HL-60 (cell line): ENCODE measurements around the gene CHRDL2.

Experiments used
- DNase-seq, 2 experiments: peaks; one replicate each; pipeline ENCODE4 v3.0.0-alpha.2; 2010 to 2020; ENCODE audit warnings: low read depth in 1 of 2, low spot score in 1 of 2
- H3K27ac ChIP-seq: fragments of 250-450 bp; sonication (Bioruptor Pico); replicated peaks from 2 replicates; pipeline ENCODE4 v1.5.1; 2020; ENCODE audit warnings: mild to moderate bottlenecking, moderate library complexity
- H3K27me3 ChIP-seq: fragments of 250-450 bp; sonication (Bioruptor Pico); 2 replicates; pipeline ENCODE4 v1.5.1; 2021; ENCODE audit warnings: mild to moderate bottlenecking, moderate library complexity; ENCODE audit not compliant: insufficient read depth, poor library complexity, severe bottlenecking
- H3K4me3 ChIP-seq: replicated peaks from 2 replicates; pipeline ENCODE4 v1.5.1; 2011; ENCODE audit warnings: mild to moderate bottlenecking, control low read depth, low read length; ENCODE audit not compliant: insufficient read depth
- GABPA ChIP-seq: IDR thresholded peaks from 2 replicates; pipeline ENCODE4 v1.6.1; 2012; ENCODE audit warnings: low read depth
- POLR2AphosphoS5 ChIP-seq: IDR thresholded peaks from 2 replicates; pipeline ENCODE4 v1.6.1; 2012; ENCODE audit warnings: low read depth
- SPI1 ChIP-seq: IDR thresholded peaks from 2 replicates; pipeline ENCODE4 v1.6.1; 2012; ENCODE audit warnings: low read depth, mild to moderate bottlenecking, borderline replicate concordance
- TF ChIP-seq, protein P1 (sequence below): IDR thresholded peaks from one replicate; pipeline ENCODE4 v1.5.1; 2011; ENCODE audit warnings: low read length, control low read depth, inconsistent platforms; ENCODE audit not compliant: insufficient read depth
- TF ChIP-seq, protein P2 (sequence below): IDR thresholded peaks from 2 replicates; pipeline ENCODE4 v1.6.1; 2012; ENCODE audit warnings: low read depth; ENCODE audit not compliant: insufficient replicate concordance

The CHRDL2 gene

DNA sequence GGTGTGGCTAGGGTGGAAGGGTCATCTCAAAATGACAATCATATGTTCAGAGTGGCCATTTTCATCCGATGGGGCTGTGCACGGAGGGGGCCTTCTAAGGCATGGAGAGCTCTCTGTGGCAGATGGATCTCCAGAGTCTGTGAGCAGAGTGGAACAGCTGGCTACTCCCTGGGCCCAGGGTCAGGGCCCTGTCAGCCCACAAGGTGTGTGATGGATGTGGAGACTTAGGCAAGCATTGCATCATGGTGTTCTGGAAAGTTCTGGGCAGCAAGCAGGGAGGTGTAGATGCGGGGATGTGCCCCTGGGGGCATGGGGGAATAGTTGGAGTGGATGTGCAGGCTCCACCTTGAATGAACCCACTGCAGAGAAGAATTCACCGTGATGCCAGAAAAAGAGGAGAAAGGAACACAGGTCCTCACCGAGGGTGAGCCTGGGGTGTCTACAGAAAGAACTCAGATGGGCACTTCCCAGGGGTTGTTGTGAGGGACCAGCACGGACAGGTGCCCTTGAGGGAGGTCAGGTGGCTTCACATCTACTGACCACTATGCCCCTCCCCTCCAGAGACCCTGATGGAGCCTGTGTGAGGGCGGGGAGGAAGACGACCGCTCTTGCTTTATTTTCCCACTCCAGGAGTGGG lies 51.1 kb downstream of the CHRDL2 start:
- no peak overlapping the region for H3K4me3 ChIP-seq
- peaks cover 10% of the 10 kb centered on the region for H3K27me3 ChIP-seq
- H3K27ac ChIP-seq: no peak overlapping the region
- no peak for DNase-seq
- TF ChIP-seq, protein P1, sequence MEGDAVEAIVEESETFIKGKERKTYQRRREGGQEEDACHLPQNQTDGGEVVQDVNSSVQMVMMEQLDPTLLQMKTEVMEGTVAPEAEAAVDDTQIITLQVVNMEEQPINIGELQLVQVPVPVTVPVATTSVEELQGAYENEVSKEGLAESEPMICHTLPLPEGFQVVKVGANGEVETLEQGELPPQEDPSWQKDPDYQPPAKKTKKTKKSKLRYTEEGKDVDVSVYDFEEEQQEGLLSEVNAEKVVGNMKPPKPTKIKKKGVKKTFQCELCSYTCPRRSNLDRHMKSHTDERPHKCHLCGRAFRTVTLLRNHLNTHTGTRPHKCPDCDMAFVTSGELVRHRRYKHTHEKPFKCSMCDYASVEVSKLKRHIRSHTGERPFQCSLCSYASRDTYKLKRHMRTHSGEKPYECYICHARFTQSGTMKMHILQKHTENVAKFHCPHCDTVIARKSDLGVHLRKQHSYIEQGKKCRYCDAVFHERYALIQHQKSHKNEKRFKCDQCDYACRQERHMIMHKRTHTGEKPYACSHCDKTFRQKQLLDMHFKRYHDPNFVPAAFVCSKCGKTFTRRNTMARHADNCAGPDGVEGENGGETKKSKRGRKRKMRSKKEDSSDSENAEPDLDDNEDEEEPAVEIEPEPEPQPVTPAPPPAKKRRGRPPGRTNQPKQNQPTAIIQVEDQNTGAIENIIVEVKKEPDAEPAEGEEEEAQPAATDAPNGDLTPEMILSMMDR: no peak
- TF ChIP-seq GABPA: no peak

DNA sequence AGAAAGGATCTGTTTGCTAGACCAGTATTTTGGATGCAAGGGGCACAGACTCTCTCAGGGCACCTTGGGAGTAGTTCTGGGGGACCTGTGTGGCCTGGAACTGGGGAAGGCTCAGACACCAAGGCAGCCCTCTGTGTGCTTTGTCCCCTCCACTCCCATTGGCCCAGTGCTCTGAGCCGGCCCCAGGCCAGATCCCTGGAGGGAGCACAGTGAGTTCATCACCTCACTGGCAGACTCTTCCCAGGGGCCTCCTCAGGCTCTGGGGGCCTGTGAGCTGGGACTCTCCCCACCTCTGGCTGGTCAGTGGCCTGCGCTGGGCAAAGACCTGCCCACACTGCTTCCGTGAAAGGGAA lies 51.7 kb downstream of the CHRDL2 start:
- no peak for DNase-seq

DNA sequence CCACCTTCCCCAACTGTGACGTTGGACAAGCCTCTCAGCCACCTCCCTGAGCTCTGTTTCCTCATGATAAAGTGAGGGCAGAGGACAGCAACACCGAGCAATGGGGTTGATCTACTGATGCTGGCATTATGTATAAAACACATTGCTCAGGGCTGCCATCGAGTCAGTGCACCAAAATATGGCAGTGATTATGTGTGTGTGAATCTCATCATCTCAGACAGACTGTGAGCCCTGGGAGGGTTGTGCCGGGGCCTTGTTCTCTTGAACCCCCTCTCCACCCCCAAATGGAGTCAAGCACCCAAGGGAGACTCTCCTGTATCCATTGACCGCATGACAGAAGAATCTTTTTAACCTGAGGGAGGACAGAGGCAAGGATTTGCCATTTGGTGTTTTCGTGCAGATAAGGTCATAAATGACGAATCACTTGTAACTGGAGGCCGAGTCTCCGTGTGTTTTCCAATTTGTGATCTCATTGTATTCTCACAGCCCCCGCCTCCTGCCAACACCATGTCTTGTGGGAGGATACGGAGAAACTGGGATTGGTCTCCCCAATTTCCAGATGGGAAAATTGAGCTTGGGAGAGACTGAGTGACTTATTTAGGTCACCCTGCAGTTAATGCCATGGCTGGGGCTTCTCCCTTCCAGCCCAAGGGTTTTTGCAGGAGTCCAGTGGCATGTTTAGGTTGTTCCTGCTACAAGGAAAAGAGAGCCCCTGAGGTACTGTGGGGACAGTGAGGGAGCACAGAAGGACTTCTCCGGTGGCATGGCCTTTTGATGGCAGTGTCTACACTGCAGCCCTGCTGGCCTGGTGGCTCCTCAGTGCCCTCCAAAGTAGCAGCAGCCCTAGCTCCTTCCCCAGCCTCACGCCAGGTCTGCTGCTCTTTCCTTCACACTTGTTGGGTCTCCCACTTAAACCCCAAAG lies 52.4 kb downstream of the CHRDL2 start:
- TF ChIP-seq GABPA (no peak), POLR2AphosphoS5 (no peak), SPI1 (no peak)
- TF ChIP-seq, protein P1: no peak
- TF ChIP-seq, protein P2, sequence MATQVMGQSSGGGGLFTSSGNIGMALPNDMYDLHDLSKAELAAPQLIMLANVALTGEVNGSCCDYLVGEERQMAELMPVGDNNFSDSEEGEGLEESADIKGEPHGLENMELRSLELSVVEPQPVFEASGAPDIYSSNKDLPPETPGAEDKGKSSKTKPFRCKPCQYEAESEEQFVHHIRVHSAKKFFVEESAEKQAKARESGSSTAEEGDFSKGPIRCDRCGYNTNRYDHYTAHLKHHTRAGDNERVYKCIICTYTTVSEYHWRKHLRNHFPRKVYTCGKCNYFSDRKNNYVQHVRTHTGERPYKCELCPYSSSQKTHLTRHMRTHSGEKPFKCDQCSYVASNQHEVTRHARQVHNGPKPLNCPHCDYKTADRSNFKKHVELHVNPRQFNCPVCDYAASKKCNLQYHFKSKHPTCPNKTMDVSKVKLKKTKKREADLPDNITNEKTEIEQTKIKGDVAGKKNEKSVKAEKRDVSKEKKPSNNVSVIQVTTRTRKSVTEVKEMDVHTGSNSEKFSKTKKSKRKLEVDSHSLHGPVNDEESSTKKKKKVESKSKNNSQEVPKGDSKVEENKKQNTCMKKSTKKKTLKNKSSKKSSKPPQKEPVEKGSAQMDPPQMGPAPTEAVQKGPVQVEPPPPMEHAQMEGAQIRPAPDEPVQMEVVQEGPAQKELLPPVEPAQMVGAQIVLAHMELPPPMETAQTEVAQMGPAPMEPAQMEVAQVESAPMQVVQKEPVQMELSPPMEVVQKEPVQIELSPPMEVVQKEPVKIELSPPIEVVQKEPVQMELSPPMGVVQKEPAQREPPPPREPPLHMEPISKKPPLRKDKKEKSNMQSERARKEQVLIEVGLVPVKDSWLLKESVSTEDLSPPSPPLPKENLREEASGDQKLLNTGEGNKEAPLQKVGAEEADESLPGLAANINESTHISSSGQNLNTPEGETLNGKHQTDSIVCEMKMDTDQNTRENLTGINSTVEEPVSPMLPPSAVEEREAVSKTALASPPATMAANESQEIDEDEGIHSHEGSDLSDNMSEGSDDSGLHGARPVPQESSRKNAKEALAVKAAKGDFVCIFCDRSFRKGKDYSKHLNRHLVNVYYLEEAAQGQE: no peak
- no peak for DNase-seq

More for the DNA sequence above, 51.7 kb downstream of the CHRDL2 start:
- peaks cover 10% of the 10 kb centered on the region for H3K27me3 ChIP-seq
- H3K27ac ChIP-seq: no peak overlapping the region
- no peak overlapping the region for H3K4me3 ChIP-seq
- TF ChIP-seq GABPA (no peak), SPI1 (no peak)

DNA sequence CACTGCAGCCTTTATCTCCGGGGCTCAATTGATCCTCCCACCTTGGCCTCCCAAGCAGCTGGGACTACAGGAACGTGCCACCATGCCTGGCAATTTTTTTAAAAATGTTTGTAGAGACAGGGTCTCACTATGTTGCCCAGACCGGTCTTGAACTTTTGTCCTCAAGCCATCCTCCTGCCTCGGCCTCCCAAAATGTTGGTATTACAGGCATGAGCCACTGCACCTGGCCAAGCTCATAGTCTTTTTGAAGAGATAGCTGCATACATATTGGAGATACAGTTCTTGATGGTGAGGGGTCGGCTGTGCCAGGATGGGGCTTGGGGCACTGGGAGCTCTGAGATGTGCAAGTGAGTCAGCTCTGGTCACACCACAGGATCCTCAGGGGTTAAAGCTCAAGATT lies 53.2 kb downstream of the CHRDL2 start:
- TF ChIP-seq, protein P1: no peak
- TF ChIP-seq SPI1 (no peak), POLR2AphosphoS5 (no peak), GABPA (no peak)
- TF ChIP-seq, protein P2: no peak
- Histone ChIP-seq H3K4me3 (no peak overlapping the region), H3K27me3 (peaks cover 4% of the 10 kb centered on the region), H3K27ac (no peak overlapping the region)
- no peak for DNase-seq

More for the DNA sequence above, 52.4 kb downstream of the CHRDL2 start:
- H3K4me3 ChIP-seq: no peak overlapping the region
- H3K27me3 ChIP-seq: peaks cover 8% of the 10 kb centered on the region
- no peak overlapping the region for H3K27ac ChIP-seq
